SK-N-SH (cell line): ENCODE results near the gene ZNF746. TPM values are rescaled to one million over a fixed set of nuclear protein-coding genes. Genes with fewer than 3 reads are reported as not detected.

Experiments
- CTCF ChIA-PET: fragments of 300-600, 350-600 bp; formaldehyde crosslinking; extraction: SDS; loops from one replicate; lab custom pipeline; 2021; lab: Yijun Ruan, JAX
- POLR2A ChIA-PET: fragments of 350-600 bp; sonication (Branson Sonifier 250); formaldehyde crosslinking; extraction: SDS; loops from one replicate; lab custom pipeline; 2020; ENCODE audit warnings: antibody characterized with exemption, inconsistent platforms; lab: Yijun Ruan, JAX
- DNase-seq: peaks from one replicate; pipeline ENCODE4 v3.0.0; 2012
- H2AFZ ChIP-seq: fragments of 200-600 bp; sonication (generic); 2 replicates; pipeline ENCODE4 v1.8.1; 2016; ENCODE audit warnings: antibody characterized with exemption, mild to moderate bottlenecking, low read depth
- H3F3A ChIP-seq: fragments of 200-600 bp; sonication (generic); replicated peaks from 2 replicates; pipeline ENCODE3; 2016; ENCODE audit warnings: antibody characterized with exemption, mild to moderate bottlenecking; ENCODE audit not compliant: insufficient read depth
- H3K27ac ChIP-seq, 2 experiments: fragments of 200-500 bp in 1 of 2; fragments of 200-600 bp in 1 of 2; sonication (Bioruptor generic) in 1 of 2; sonication (generic), shearing (Covaris generic) in 1 of 2; 2 replicates each; pipeline versions ENCODE4 v1.5.1 to v1.6.1; 2014 to 2016; ENCODE audit warnings: low read depth in 2 of 2, inconsistent platforms in 1 of 2, low read length in 1 of 2, mild to moderate bottlenecking in 1 of 2, mixed read lengths in 1 of 2
- H3K27me3 ChIP-seq: fragments of 200-600 bp; sonication (generic), shearing (Covaris generic); 2 replicates; pipeline ENCODE4 v1.6.1; 2016; ENCODE audit warnings: mixed run types; ENCODE audit not compliant: insufficient read depth
- H3K36me3 ChIP-seq, 2 experiments: fragments of 200-500 bp in 1 of 2; fragments of 200-600 bp in 1 of 2; sonication (Bioruptor generic) in 1 of 2; sonication (generic) in 1 of 2; replicated peaks in 1 of 2; 2 replicates each; pipeline versions ENCODE3 to v1.5.1; 2014 to 2016; ENCODE audit warnings: low read length in 1 of 2, mild to moderate bottlenecking in 1 of 2; ENCODE audit not compliant: insufficient read depth in 2 of 2, control insufficient read depth in 1 of 2
- H3K4me1 ChIP-seq, 2 experiments: fragments of 200-500 bp in 1 of 2; fragments of 200-600 bp in 1 of 2; sonication (Bioruptor generic) in 1 of 2; sonication (generic), shearing (Covaris generic) in 1 of 2; 2 replicates each; pipeline versions ENCODE4 v1.5.1 to v1.6.1; 2014 to 2016; ENCODE audit warnings: low read depth in 1 of 2, low read length in 1 of 2, mixed run types in 1 of 2; ENCODE audit not compliant: insufficient read depth in 2 of 2, control insufficient read depth in 1 of 2
- H3K4me2 ChIP-seq: fragments of 200-600 bp; sonication (generic), shearing (Covaris generic); 2 replicates; pipeline ENCODE4 v1.6.1; 2017; ENCODE audit warnings: mixed run types
- H3K4me3 ChIP-seq, 2 experiments: fragments of 200-500 bp in 1 of 2; fragments of 200-600 bp in 1 of 2; sonication (Bioruptor generic) in 1 of 2; sonication (generic), shearing (Covaris generic) in 1 of 2; 2 replicates each; pipeline versions ENCODE4 v1.5.1 to v1.8.1; 2014 to 2016; ENCODE audit warnings: low read depth in 2 of 2, inconsistent platforms in 1 of 2, low read length in 1 of 2, mild to moderate bottlenecking in 1 of 2, mixed read lengths in 1 of 2, moderate library complexity in 1 of 2
- H3K79me2 ChIP-seq: fragments of 200-600 bp; sonication (generic); 2 replicates; pipeline ENCODE4 v1.8.1; 2017; ENCODE audit warnings: mild to moderate bottlenecking; ENCODE audit not compliant: insufficient read depth
- H3K9ac ChIP-seq: fragments of 200-600 bp; sonication (generic); 2 replicates; pipeline ENCODE4 v1.6.1; 2017; ENCODE audit warnings: mixed run types
- H3K9me2 ChIP-seq: fragments of 200-600 bp; sonication (generic); 2 replicates; pipeline ENCODE4 v1.6.1; 2017; ENCODE audit warnings: mixed run types
- H3K9me3 ChIP-seq: fragments of 200-600 bp; sonication (generic); 2 replicates; pipeline ENCODE4 v1.6.1; 2017; ENCODE audit warnings: mixed run types, mild to moderate bottlenecking, moderate library complexity
- H4K20me1 ChIP-seq: fragments of 200-600 bp; sonication (generic); 2 replicates; pipeline ENCODE4 v1.6.1; 2017; ENCODE audit warnings: mild to moderate bottlenecking, mixed run types; ENCODE audit not compliant: insufficient read depth
- CHD2 ChIP-seq: fragments of 150-350 bp; IDR thresholded peaks from 2 replicates; pipeline ENCODE4 v1.6.1; 2018; ENCODE audit warnings: low read length; ENCODE audit not compliant: partially characterized antibody
- CTCF ChIP-seq: fragments of 200-600 bp; sonication (generic); IDR thresholded peaks from 2 replicates; pipeline ENCODE4 v1.6.1; 2017; ENCODE audit warnings: antibody characterized with exemption, mild to moderate bottlenecking, moderate library complexity
- ELF1 ChIP-seq: IDR thresholded peaks from 2 replicates; pipeline ENCODE4 v1.4.0; 2012
- EP300 ChIP-seq, 2 experiments: IDR thresholded peaks; 2 replicates each; pipeline versions ENCODE4 v1.4.0 to v1.6.1; 2012; ENCODE audit warnings: borderline replicate concordance in 1 of 2, low read depth in 1 of 2, low read length in 1 of 2
- EZH2phosphoT487 ChIP-seq: fragments of 200-600 bp; sonication (generic); IDR thresholded peaks from 2 replicates; pipeline ENCODE4 v1.6.1; 2017; ENCODE audit warnings: low read depth, mixed run types, mild to moderate bottlenecking, antibody characterized with exemption, moderate library complexity, borderline replicate concordance
- FOSL2 ChIP-seq: IDR thresholded peaks from 2 replicates; pipeline ENCODE4 v1.4.0; 2012; ENCODE audit warnings: low read depth, mild to moderate bottlenecking, moderate library complexity, borderline replicate concordance
- FOXJ3 ChIP-seq: sonication (generic); formaldehyde crosslinking; IDR thresholded peaks from 2 replicates; pipeline ENCODE4 v1.5.1; 2020; ENCODE audit warnings: mild to moderate bottlenecking, missing genetic modification reagents
- FOXM1 ChIP-seq: IDR thresholded peaks from 2 replicates; pipeline ENCODE4 v1.4.0; 2012; ENCODE audit warnings: low read depth, mild to moderate bottlenecking
- GABPA ChIP-seq: IDR thresholded peaks from 2 replicates; pipeline ENCODE4 v1.4.0; 2012; ENCODE audit warnings: low read depth, mild to moderate bottlenecking
- IRF3 ChIP-seq: fragments of 150-350 bp; IDR thresholded peaks from 2 replicates; pipeline ENCODE4 v1.6.1; 2016; ENCODE audit warnings: mild to moderate bottlenecking, low read depth, low read length
- JUND ChIP-seq: IDR thresholded peaks from 2 replicates; pipeline ENCODE4 v1.4.0; 2012
- MEF2A ChIP-seq: IDR thresholded peaks from 2 replicates; pipeline ENCODE4 v1.4.0; 2012; ENCODE audit warnings: low read depth, borderline replicate concordance
- MXI1 ChIP-seq: IDR thresholded peaks from 2 replicates; pipeline ENCODE4 v1.6.1; 2012; ENCODE audit warnings: mild to moderate bottlenecking, low read depth, low read length, improper control_type of control experiment
- NFIC ChIP-seq: IDR thresholded peaks from 2 replicates; pipeline ENCODE4 v1.4.0; 2012; ENCODE audit warnings: borderline replicate concordance
- NRF1 ChIP-seq: IDR thresholded peaks from 2 replicates; pipeline ENCODE4 v1.6.1; 2012; ENCODE audit warnings: low read depth, mild to moderate bottlenecking, low read length
- POLR2AphosphoS5 ChIP-seq: IDR thresholded peaks from 2 replicates; pipeline ENCODE4 v1.6.1; 2012; ENCODE audit warnings: low read depth, low read length
- RAD21 ChIP-seq: IDR thresholded peaks from 2 replicates; pipeline ENCODE4 v1.6.1; 2012; ENCODE audit warnings: mild to moderate bottlenecking, low read length
- REST ChIP-seq: IDR thresholded peaks from 2 replicates; pipeline ENCODE4 v1.6.1; 2012; ENCODE audit warnings: mild to moderate bottlenecking, low read depth, low read length, moderate library complexity
- TEAD4 ChIP-seq: IDR thresholded peaks from 2 replicates; pipeline ENCODE4 v1.4.0; 2012; ENCODE audit warnings: mild to moderate bottlenecking, borderline replicate concordance; ENCODE audit not compliant: insufficient read depth
- YY1 ChIP-seq: IDR thresholded peaks from 2 replicates; pipeline ENCODE4 v1.4.0; 2012; ENCODE audit warnings: low read depth, mild to moderate bottlenecking
- WGBS: methylation state at CpG from one replicate; pipeline ENCODE4 v1.1.6; 2017; ENCODE audit warnings: low lambda C conversion rate; 5-methylcytosine and 5-hydroxymethylcytosine counted together
- polyA plus RNA-seq, 3 experiments: library from polyadenylated mRNA; depleted of rRNA; stranded (reverse); fragments of >200 nt; gene quantifications; 2 replicates each; pipeline ENCODE4 v1.2.3, GENCODE V29; 2012
- TF ChIP-seq, protein P1 (sequence below): IDR thresholded peaks from 2 replicates; pipeline ENCODE4 v1.4.0; 2012; ENCODE audit warnings: low read depth

ZNF746 gene
- polyA plus RNA-seq, 1 of the 3 experiments (the other 2 are of a cell fraction): 11.1 TPM

DNA sequence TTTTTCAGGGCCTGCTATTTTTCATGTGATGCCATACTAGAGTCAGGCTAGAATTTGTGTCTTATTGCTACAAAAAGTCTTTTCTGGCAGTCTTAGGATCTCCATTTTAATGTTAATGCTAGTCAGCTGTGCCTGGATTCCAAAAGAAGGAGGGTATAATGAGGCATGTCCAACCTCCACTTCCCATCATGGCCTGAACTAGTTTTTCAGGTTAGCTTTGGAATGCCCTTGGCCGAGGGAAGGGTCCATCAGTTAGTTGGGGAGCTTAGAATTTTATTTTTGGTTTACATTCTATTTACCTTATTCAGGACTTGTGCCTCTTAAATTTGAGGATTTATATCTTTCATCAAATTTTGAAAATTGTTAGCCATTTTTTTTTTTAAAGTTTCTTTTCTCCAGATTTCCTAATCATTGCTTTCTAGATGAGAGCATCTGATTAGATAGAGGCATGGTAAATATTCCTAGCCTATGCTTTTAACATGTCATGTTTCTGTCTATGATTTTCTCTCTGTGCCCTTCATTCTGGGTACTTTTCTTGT is 30.2 kb downstream of the ZNF746 start:
- Histone ChIP-seq H3K27ac (no peak overlapping the region), H4K20me1 (no peaks in the 10 kb centered on the region), H3K4me1 (no peaks in the 10 kb centered on the region), H3K79me2 (no peaks in the 10 kb centered on the region), H3K36me3 (peaks cover 4 to 15% of the 10 kb centered on the region in 2 experiments), H3K4me2 (no peak overlapping the region), H3K27me3 (no peaks in the 10 kb centered on the region), H3K9me3 (0 out of 2 replicates have a peak, but pooled peaks cover 5% of the 10 kb centered on the region), H3F3A (no peaks in the 10 kb centered on the region), H3K9ac (no peak overlapping the region), H3K9me2 (no peaks in the 10 kb centered on the region), H3K4me3 (no peak overlapping the region), H2AFZ (no peak overlapping the region)
- TF ChIP-seq EZH2phosphoT487 (no peak), FOSL2 (no peak), YY1 (no peak), NFIC (no peak), MXI1 (no peak)
- no peak for DNase-seq
- ChIA-PET CTCF (no interaction called here), POLR2A (no interaction called here)
- 30% methylated on average over 1 of the region's 1 CpG for WGBS

- ChIA-PET POLR2A (no interaction called here), CTCF (no interaction called here)
- DNase-seq: no peak
- Histone ChIP-seq H3K27ac (no peak overlapping the region), H3K27me3 (no peaks in the 10 kb centered on the region), H3K9me2 (no peaks in the 10 kb centered on the region), H3F3A (no peaks in the 10 kb centered on the region), H3K4me1 (no peaks in the 10 kb centered on the region), H3K79me2 (peaks cover 5% of the 10 kb centered on the region), H3K36me3 (peaks cover 1 to 5% of the 10 kb centered on the region in 2 experiments), H3K4me3 (no peak overlapping the region), H4K20me1 (no peaks in the 10 kb centered on the region), H3K9me3 (0 out of 2 replicates have a peak, but pooled peaks cover 5% of the 10 kb centered on the region), H3K9ac (no peak overlapping the region), H2AFZ (no peak overlapping the region), H3K4me2 (no peak overlapping the region)
- no peak for TF ChIP-seq EP300 (IDR thresholded peaks at IDR 0.05; ENCODE audit: borderline replicate concordance in 1 of 2, low read depth in 1 of 2, low read length in 1 of 2)
- TF ChIP-seq RAD21: no peak
- TF ChIP-seq GABPA: no peak
- TF ChIP-seq, protein P1, sequence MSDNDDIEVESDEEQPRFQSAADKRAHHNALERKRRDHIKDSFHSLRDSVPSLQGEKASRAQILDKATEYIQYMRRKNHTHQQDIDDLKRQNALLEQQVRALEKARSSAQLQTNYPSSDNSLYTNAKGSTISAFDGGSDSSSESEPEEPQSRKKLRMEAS: no peak
- TF ChIP-seq CTCF: no peak
- TF ChIP-seq REST: no peak
- TF ChIP-seq MEF2A: no peak
- no peak for TF ChIP-seq CHD2
- no peak for TF ChIP-seq POLR2AphosphoS5
- TF ChIP-seq FOXM1: no peak
- no peak for TF ChIP-seq FOSL2
- no peak for TF ChIP-seq ELF1
- no peak for TF ChIP-seq TEAD4
- no peak for TF ChIP-seq IRF3
- no peak for TF ChIP-seq NRF1
- TF ChIP-seq FOXJ3 (CRISPR knock-in tag): no peak
- no peak for TF ChIP-seq JUND
Observed at GRCh38 chr7:149466364-149466763, 31.2 kb downstream of the ZNF746 start.
